Measurements from ENCODE around the gene PYGB. TPM values are rescaled to one million over a fixed set of nuclear protein-coding genes. Genes with fewer than 3 reads are reported as not detected.

PYGB gene
- 10 to 100 TPM; 37.2 to 39.8 TPM for total RNA-seq

- POLR2A ChIA-PET, result interaction anchor here (0.6 to 1.5 kb wide), 8 partner anchors 10 to 1899 kb away, joined by 3 to 7 read pairs (median 4); partner anchors contain the start of genes ENTPD6 and GINS1
- CTCF ChIA-PET, result interaction anchor here (1.4 kb wide), 1 partner anchor 25 kb away, joined by 4 read pairs; no protein-coding TSS in a partner anchor
Observed at GRCh38 chr20:25247956-25248785, at the start of gene PYGB. TSS of gene PYGB (plus strand) at chr20:25248085. CDS start at chr20:25248179, 94 bp downstream.

GRCh38 chr20:25198663-25199383 lies 49.1 kb upstream of the PYGB start:
- ChIA-PET CTCF (no interaction called here), POLR2A (no interaction called here)

GRCh38 chr20:25199473-25200260 lies 48.2 kb upstream of the PYGB start:
- POLR2A ChIA-PET, result no interaction called here

GRCh38 chr20:25203089-25203488 lies 44.8 kb upstream of the PYGB start:
- CTCF ChIA-PET, result no interaction called here
- POLR2A ChIA-PET, result no interaction called here

More at GRCh38 chr20:25199473-25200260, 48.2 kb upstream of the PYGB start:
- CTCF ChIA-PET, result interaction anchor here (0.6 to 1.1 kb wide), 2 partner anchors 31 to 117 kb away, joined by 3 to 4 read pairs; no protein-coding TSS in a partner anchor

GRCh38 chr20:25203871-25204320 lies 44.0 kb upstream of the PYGB start:
- ChIA-PET CTCF (interaction anchor here (1.3 to 1.4 kb wide), 2 partner anchors 20 to 45 kb away, joined by 3 read pairs; no protein-coding TSS in a partner anchor), POLR2A (no interaction called here)

GRCh38 chr20:25204550-25205276 lies 43.2 kb upstream of the PYGB start:
- CTCF ChIA-PET, result interaction anchor here (1.3 to 1.4 kb wide), 2 partner anchors 19 to 45 kb away, joined by 3 read pairs; no protein-coding TSS in a partner anchor
- POLR2A ChIA-PET, result interaction anchor here (0.6 kb wide), 2 partner anchors 44 to 269 kb away, joined by 3 read pairs; no protein-coding TSS in a partner anchor

GRCh38 chr20:25205277-25206062 lies 42.4 kb upstream of the PYGB start:
- CTCF ChIA-PET, result no interaction called here
- POLR2A ChIA-PET, result interaction anchor here (0.6 kb wide), 2 partner anchors 45 to 270 kb away, joined by 3 read pairs; no protein-coding TSS in a partner anchor

GRCh38 chr20:25206063-25206403 lies 41.9 kb upstream of the PYGB start:
- CTCF ChIA-PET, result no interaction called here
- POLR2A ChIA-PET, result no interaction called here

GRCh38 chr20:25206548-25206947 lies 41.3 kb upstream of the PYGB start:
- ChIA-PET POLR2A (no interaction called here), CTCF (no interaction called here)

GRCh38 chr20:25207149-25207959 lies 40.5 kb upstream of the PYGB start:
- ChIA-PET CTCF (no interaction called here), POLR2A (no interaction called here)

GRCh38 chr20:25207960-25208534 lies 39.8 kb upstream of the PYGB start:
- POLR2A ChIA-PET, result no interaction called here

GRCh38 chr20:25209400-25209799 lies 38.5 kb upstream of the PYGB start:
- ChIA-PET POLR2A (no interaction called here), CTCF (interaction anchor here (1.3 kb wide), 1 partner anchor 189 kb away, joined by 3 read pairs; no protein-coding TSS in a partner anchor)

More at GRCh38 chr20:25207960-25208534, 39.8 kb upstream of the PYGB start:
- CTCF ChIA-PET, result interaction anchor here (1.3 kb wide), 1 partner anchor 190 kb away, joined by 3 read pairs; no protein-coding TSS in a partner anchor

- ChIA-PET CTCF (no interaction called here), POLR2A (no interaction called here)
Observed at GRCh38 chr20:25209911-25210310, 38.0 kb upstream of the PYGB start.

- CTCF ChIA-PET, result no interaction called here
- POLR2A ChIA-PET, result no interaction called here
Observed at GRCh38 chr20:25211273-25211672, 36.6 kb upstream of the PYGB start.

- CTCF ChIA-PET, result no interaction called here
- POLR2A ChIA-PET, result no interaction called here
Observed at GRCh38 chr20:25212242-25212641, 35.6 kb upstream of the PYGB start.

- ChIA-PET POLR2A (no interaction called here), CTCF (interaction anchor here (0.6 kb wide), 1 partner anchor 507 kb away, joined by 5 read pairs; no protein-coding TSS in a partner anchor)
Observed at GRCh38 chr20:25213566-25214425, 34.1 kb upstream of the PYGB start.

Data from activated CD8-positive, alpha-beta memory T cell treated with anti-CD3 and anti-CD28 coated beads for 36 hours (primary cell).